HepG2 (cell line): ENCODE results near the gene KIZ. TPM values are rescaled to one million over a fixed set of nuclear protein-coding genes. Genes with fewer than 3 reads are reported as not detected.

Experiments used
- ATAC-seq: fragments of 200-7000 bp; cut with Tn5 transposase; 3 replicates; pipeline ENCODE4 v1.9.1; 2020; ENCODE audit warnings: mild to moderate bottlenecking, moderate library complexity
- BruUV-seq: library from RNA; stranded (reverse); fragments of 400-500 nt; replicated peaks from 2 replicates; lab custom pipeline; 2021; lab: Mats Ljungman, UMichigan
- CTCF ChIA-PET: fragments of 300-600 bp; formaldehyde crosslinking; extraction: SDS; loops from one replicate; lab custom pipeline; 2021; ENCODE audit warnings: low total read pairs, inconsistent platforms, low intra/inter-chr PET ratio; lab: Yijun Ruan, JAX
- POLR2A ChIA-PET: fragments of 350-600 bp; sonication (Branson Sonifier 250); formaldehyde crosslinking; loops from one replicate; lab custom pipeline; 2020; ENCODE audit warnings: antibody characterized with exemption, inconsistent platforms; lab: Yijun Ruan, JAX
- DNase-seq: peaks from one replicate; pipeline ENCODE4 v3.0.0-alpha.2; 2015; ENCODE audit warnings: low spot score
- FAIRE-seq: peaks from 3 replicates; lab custom pipeline; 2011; peaks lifted over from hg19 to GRCh38; lab: Jason Lieb, UNC
- H2AFZ ChIP-seq: one replicate; pipeline ENCODE4 v1.6.1; 2011; ENCODE audit warnings: low read length, inconsistent platforms
- H3K27ac ChIP-seq: fragments of 300-600 bp; 3 replicates; pipeline ENCODE4 v1.8.0; 2011; ENCODE audit warnings: mixed run types, mild to moderate bottlenecking, mixed read lengths, low read length, inconsistent platforms; ENCODE audit not compliant: insufficient read depth; ENCODE audit errors: extremely low read length
- H3K27me3 ChIP-seq, 2 experiments: fragments of 200-600 bp in 1 of 2; 2 replicates in 1 of 2; 3 replicates in 1 of 2; pipeline versions ENCODE4 v1.6.0 to v1.8.0; 2011; ENCODE audit warnings: low read length in 2 of 2, mild to moderate bottlenecking in 2 of 2, moderate library complexity in 2 of 2, inconsistent platforms in 1 of 2; ENCODE audit not compliant: insufficient read depth in 2 of 2, control insufficient read depth in 1 of 2
- H3K36me3 ChIP-seq, 2 experiments: fragments of 200-600 bp in 1 of 2; replicated peaks in 1 of 2; 2 replicates in 1 of 2; 3 replicates in 1 of 2; pipeline versions ENCODE4 v1.5.1 to v1.8.0; 2011; ENCODE audit warnings: low read length in 2 of 2, inconsistent platforms in 1 of 2; ENCODE audit not compliant: insufficient read depth in 2 of 2, control insufficient read depth in 1 of 2
- H3K4me1 ChIP-seq: 2 replicates; pipeline ENCODE4 v1.5.1; 2012; ENCODE audit warnings: low read length, inconsistent platforms; ENCODE audit not compliant: insufficient read depth
- H3K4me2 ChIP-seq: 2 replicates; pipeline ENCODE4 v1.6.0; 2011; ENCODE audit warnings: low read depth, low read length, inconsistent platforms
- H3K4me3 ChIP-seq, 3 experiments: fragments of 200-600 bp in 1 of 3; sonication (generic), shearing (Covaris generic) in 1 of 3; replicated peaks in 1 of 3; 2 replicates each; pipeline ENCODE4 v1.5.1; 2011 to 2016; ENCODE audit warnings: low read length in 3 of 3, inconsistent platforms in 2 of 3, low read depth in 2 of 3, mild to moderate bottlenecking in 2 of 3, control low read depth in 1 of 3, mixed read lengths in 1 of 3; ENCODE audit not compliant: insufficient read depth in 1 of 3
- H3K79me2 ChIP-seq: one replicate; pipeline ENCODE4 v1.6.1; 2011; ENCODE audit warnings: low read length, inconsistent platforms; ENCODE audit not compliant: insufficient read depth
- H3K9ac ChIP-seq: 2 replicates; pipeline ENCODE4 v1.6.0; 2011; ENCODE audit warnings: mild to moderate bottlenecking, low read depth, low read length, inconsistent platforms; ENCODE audit not compliant: insufficient read depth
- H3K9me3 ChIP-seq: 2 replicates; pipeline ENCODE4 v1.5.1; 2012; ENCODE audit warnings: mild to moderate bottlenecking, low read length
- H4K20me1 ChIP-seq: 2 replicates; pipeline ENCODE4 v1.6.0; 2011; ENCODE audit warnings: inconsistent platforms, mild to moderate bottlenecking, low read length, moderate library complexity; ENCODE audit not compliant: insufficient read depth
- ARID3A ChIP-seq: IDR thresholded peaks from 2 replicates; pipeline ENCODE4 v1.6.1; 2012; ENCODE audit warnings: low read depth, low read length, improper control_type of control experiment
- ARID5B ChIP-seq: IDR thresholded peaks from 2 replicates; pipeline ENCODE4 v1.4.0; 2020; ENCODE audit warnings: mild to moderate bottlenecking, missing genetic modification reagents
- FOSL2 ChIP-seq: sonication (generic); formaldehyde crosslinking; IDR thresholded peaks from 2 replicates; pipeline ENCODE4 v1.4.0; 2020; ENCODE audit warnings: missing genetic modification reagents
- KDM5A ChIP-seq: fragments of 200-600 bp; sonication (generic); IDR thresholded peaks from 2 replicates; pipeline ENCODE4 v1.7.0; 2018; ENCODE audit warnings: antibody characterized with exemption, mild to moderate bottlenecking, low read length, borderline replicate concordance
- NR2F1 ChIP-seq, 2 experiments: fragments of 450-650 bp in 1 of 2; formaldehyde crosslinking in 1 of 2; IDR thresholded peaks; 2 replicates each; pipeline versions ENCODE4 v1.5.0 to v1.6.1; 2016 to 2020; ENCODE audit warnings: mild to moderate bottlenecking in 1 of 2, missing compliant biosample characterization in 1 of 2, missing genetic modification reagents in 1 of 2, moderate library complexity in 1 of 2
- SOX13 ChIP-seq, 3 experiments: fragments of 450-650 bp in 1 of 3; sonication (generic) in 1 of 3; formaldehyde crosslinking in 1 of 3; IDR thresholded peaks in 2 of 3; conservative IDR thresholded peaks in 1 of 3; 2 replicates each; pipeline versions ENCODE4 v1.5.0 to v1.6.1; 2016 to 2020; ENCODE audit warnings: antibody characterized with exemption in 1 of 3, mild to moderate bottlenecking in 1 of 3, missing compliant biosample characterization in 1 of 3, missing genetic modification reagents in 1 of 3, moderate library complexity in 1 of 3
- TBX2 ChIP-seq: sonication (generic); formaldehyde crosslinking; IDR thresholded peaks from 2 replicates; pipeline ENCODE4 v1.5.0; 2020; ENCODE audit warnings: missing genetic modification reagents, mild to moderate bottlenecking, borderline replicate concordance
- TCF7 ChIP-seq: sonication (generic); IDR thresholded peaks from 2 replicates; pipeline ENCODE4 v1.6.1; 2016; ENCODE audit warnings: antibody characterized with exemption, low read depth
- XRCC5 ChIP-seq: fragments of 200-400 bp; formaldehyde crosslinking; optimal IDR thresholded peaks from 2 replicates; pipeline ENCODE3; 2017; ENCODE audit warnings: mild to moderate bottlenecking, low read length
- ZNF598 ChIP-seq: sonication (generic); formaldehyde crosslinking; IDR thresholded peaks from 2 replicates; pipeline ENCODE4 v1.5.1; 2020; ENCODE audit warnings: mild to moderate bottlenecking, missing genetic modification reagents, borderline replicate concordance
- WGBS: methylation state at CpG from one replicate; pipeline ENCODE4 v1.1.6; 2017; ENCODE audit warnings: low lambda C conversion rate; 5-methylcytosine and 5-hydroxymethylcytosine counted together
- in situ Hi-C: cut with HindIII; loops from 2 replicates; pipeline ENCODE4 v1.10.0; 2017; ENCODE audit warnings: low pct_unique_long_range_greater_than_20kb; ENCODE audit not compliant: extremely low pct_ligation_motif_present
- intact Hi-C: fragments of 100-400 bp; cut with micrococcal nuclease; formaldehyde crosslinking; loops from one replicate; pipeline ENCODE4 v1.10.0; 2022; ENCODE audit not compliant: unreplicated experiment
- polyA plus RNA-seq, 8 experiments: library from polyadenylated mRNA; depleted of rRNA in 3 of 8; stranded (reverse) in 7 of 8; unstranded in 1 of 8; fragments of >200 nt; fragmentation: Illumina TruSeq in 4 of 8; extraction: Trizol in 4 of 8; gene quantifications; 2 replicates each; pipeline versions ENCODE4 v1.2.1 to v1.2.3, GENCODE V29; 2011 to 2016; ENCODE audit warnings: low read depth in 4 of 8, missing spikeins in 1 of 8, mixed read lengths in 1 of 8; ENCODE audit not compliant: insufficient read depth in 1 of 8
- total RNA-seq, 5 experiments: library from RNA; depleted of rRNA; stranded (reverse); fragments of >200 nt; fragmentation: Illumina TruSeq; extraction: Trizol; gene quantifications; 2 replicates each; pipeline ENCODE4 v1.2.3, GENCODE V29; 2016; ENCODE audit warnings: low read depth in 1 of 5

The KIZ gene
- total and polyA plus RNA-seq, 2 of the 13 experiments (the other 11 are each of a cell fraction or from before 2014, with no cell fraction given): 46.3 to 114 TPM

GRCh38 chr20:21089391-21089790, 36.5 kb upstream of the KIZ start:
- TF ChIP-seq SOX13 (IDR thresholded peaks at IDR 0.05) (no peak), SOX13 (CRISPR knock-in tag; conservative IDR thresholded peaks at IDR 0.05 in 1 of 2, IDR thresholded peaks at IDR 0.05 in 1 of 2) (peak in 1 of 2 experiments; percentile 20; a peak in 1 of 4 replicates), ARID3A (0 out of 2 replicates have a peak, but pooled peaks have one; percentile 40), KDM5A (no peak), FOSL2 (CRISPR knock-in tag) (peak; percentile 48), TBX2 (0 out of 2 replicates have a peak, but pooled peaks have one; percentile 15), NR2F1 (CRISPR knock-in tag; IDR thresholded peaks at IDR 0.05) (0 out of 4 replicates have a peak, but pooled peaks of 1 of the 2 experiments have one; percentile 13), ARID5B (CRISPR knock-in tag) (no peak), ZNF598 (CRISPR knock-in tag) (no peak), TCF7 (peak; percentile 19; the same call in 1 of the 2 replicates), XRCC5 (peak; percentile 38)
- in situ Hi-C loops: no loop called here
- Histone ChIP-seq H3K27me3 (no peaks in the 10 kb centered on the region), H3K36me3 (no peaks in the 10 kb centered on the region), H3K79me2 (no peaks in the 10 kb centered on the region), H3K9ac (no peak overlapping the region; the same call in 1 of the 2 replicates), H2AFZ (peak overlapping the region; percentile 73), H3K27ac (no peak overlapping the region), H3K4me1 (peaks cover 39% of the 10 kb centered on the region), H3K4me3 (peak overlapping the region in 2 of 3 experiments; percentile 0 to 4; a peak in 2 of 6 replicates), H3K9me3 (no peaks in the 10 kb centered on the region), H4K20me1 (no peaks in the 10 kb centered on the region), H3K4me2 (peak overlapping the region; percentile 36)
- peak; percentile 63 for DNase-seq
- no peak for FAIRE-seq
- ChIA-PET POLR2A (no interaction called here), CTCF (no interaction called here)
- WGBS: 15% methylated on average over 8 of the region's 8 CpGs
- no peak for ATAC-seq
- intact Hi-C loops: loop anchor here (2.0 kb wide), 1 partner anchor 35 kb away; no protein-coding TSS in a partner anchor
- BruUV-seq: no TSS peak
